ENCODE results near the gene F2. TPM values are rescaled to one million over a fixed set of nuclear protein-coding genes. Genes with fewer than 3 reads are reported as not detected.

The F2 gene
- total RNA-seq, 4 donors from 2014 or later = 0.41 to 0.48 TPM; not detected in 2

DNA sequence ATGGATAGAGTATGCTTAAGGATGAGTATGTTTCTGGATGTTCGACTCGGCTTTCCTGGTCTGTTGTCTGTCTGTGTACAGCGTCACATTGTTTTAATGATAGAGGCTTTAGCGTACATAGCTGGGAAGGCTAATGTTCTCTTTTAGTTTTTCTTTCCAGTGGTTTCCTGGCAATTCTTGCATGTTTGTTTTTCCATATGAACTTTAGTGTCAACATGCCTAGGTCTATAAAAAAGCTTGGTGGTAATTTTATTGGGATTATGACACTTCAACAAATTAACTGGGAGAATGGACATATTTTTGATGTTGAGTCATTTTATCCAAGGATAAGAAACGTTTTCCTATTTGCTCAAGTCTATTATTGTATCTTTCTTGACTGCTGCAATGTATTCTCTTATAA, 17.6 kb downstream of the F2 start:
- Histone ChIP-seq H3K4me3 (no peak overlapping the region), H3K4me1 (peaks cover 0 to 7% (median 0%) of the 10 kb centered on the region in 4 donors), H3K9me3 (no peaks in the 10 kb centered on the region), H3K36me3 (peaks cover 0 to 8% (median 0%) of the 10 kb centered on the region in 4 donors), H3K27me3 (no peaks in the 10 kb centered on the region), H3K27ac (no peak overlapping the region)
- 22 to 51% methylated on average over 5 of the region's 5 CpGs for WGBS, 2 donors (ENCODE audit: low coverage in 1 of 2)
- no peak for DNase-seq
- in situ Hi-C loops (cut with MboI; ENCODE audit: low pct_ligation_motif_present in 1 of 4, low pct_unique_long_range_greater_than_20kb in 1 of 4, low sequenced_read_pairs in 3 of 4) (no loop called here), intact Hi-C loops (cut with DNase I; ENCODE audit: low total_unique reads) (no loop called here)
- TF ChIP-seq POLR2AphosphoS5 (IDR thresholded peaks at IDR 0.05) (peak in 1 of 3 donors; percentile 27), POLR2A (IDR thresholded peaks at IDR 0.05) (no peak)

GRCh38 chr11:46737699-46738098, 18.7 kb downstream of the F2 start:
- in situ Hi-C loops (cut with MboI; ENCODE audit: low pct_ligation_motif_present in 1 of 4, low pct_unique_long_range_greater_than_20kb in 1 of 4, low sequenced_read_pairs in 3 of 4) (no loop called here), intact Hi-C loops (cut with DNase I; ENCODE audit: low total_unique reads) (no loop called here)
- no peak for TF ChIP-seq POLR2AphosphoS5 (IDR thresholded peaks at IDR 0.05)
- TF ChIP-seq CTCF (IDR thresholded peaks at IDR 0.05) = no peak
- TF ChIP-seq EP300 (IDR thresholded peaks at IDR 0.05; ENCODE audit: low read depth) = no peak
- TF ChIP-seq POLR2A (IDR thresholded peaks at IDR 0.05) = no peak
- Histone ChIP-seq H3K36me3 (peaks cover 0 to 14% (median 1%) of the 10 kb centered on the region in 4 donors), H3K27ac (no peak overlapping the region), H3K4me3 (no peak overlapping the region), H3K9me3 (no peaks in the 10 kb centered on the region), H3K4me1 (peaks cover 0 to 7% (median 0%) of the 10 kb centered on the region in 4 donors), H3K27me3 (no peaks in the 10 kb centered on the region)
- no peak for DNase-seq
- 93 to 95% methylated on average over 11 of the region's 11 CpGs for WGBS, 2 donors (ENCODE audit: low coverage in 1 of 2)

GRCh38 chr11:46738887-46739286, 19.9 kb downstream of the F2 start:
- in situ Hi-C loops (cut with MboI; ENCODE audit: low pct_ligation_motif_present in 1 of 4, low pct_unique_long_range_greater_than_20kb in 1 of 4, low sequenced_read_pairs in 3 of 4) = no loop called here
- TF ChIP-seq POLR2AphosphoS5 (IDR thresholded peaks at IDR 0.05) = no peak
- Histone ChIP-seq H3K36me3 (peaks cover 0 to 25% (median 7%) of the 10 kb centered on the region in 4 donors), H3K4me3 (no peak overlapping the region), H3K27me3 (no peaks in the 10 kb centered on the region), H3K4me1 (peaks cover 0 to 7% (median 0%) of the 10 kb centered on the region in 4 donors), H3K9me3 (no peaks in the 10 kb centered on the region), H3K27ac (no peak overlapping the region)
- intact Hi-C loops (cut with DNase I; ENCODE audit: low total_unique reads) = no loop called here
- WGBS, 2 donors (ENCODE audit: low coverage in 1 of 2) = 66% methylated on average over 6 of the region's 6 CpGs; no CpG with 5 or more reads in 1 of the 2 donors
- peak; percentile 22 for DNase-seq

- no peak for DNase-seq
- Histone ChIP-seq H3K27ac (no peak overlapping the region), H3K27me3 (no peaks in the 10 kb centered on the region), H3K4me3 (no peak overlapping the region), H3K4me1 (peaks cover 0 to 3% (median 0%) of the 10 kb centered on the region in 4 donors), H3K36me3 (peaks cover 0 to 44% (median 15%) of the 10 kb centered on the region in 4 donors), H3K9me3 (no peaks in the 10 kb centered on the region)
- in situ Hi-C loops (cut with MboI; ENCODE audit: low pct_ligation_motif_present in 1 of 4, low pct_unique_long_range_greater_than_20kb in 1 of 4, low sequenced_read_pairs in 3 of 4) (no loop called here), intact Hi-C loops (cut with DNase I; ENCODE audit: low total_unique reads) (no loop called here)
- TF ChIP-seq CTCF (IDR thresholded peaks at IDR 0.05) = no peak
- no peak for TF ChIP-seq POLR2AphosphoS5 (IDR thresholded peaks at IDR 0.05)
- no peak for TF ChIP-seq POLR2A (IDR thresholded peaks at IDR 0.05)
- TF ChIP-seq EP300 (IDR thresholded peaks at IDR 0.05; ENCODE audit: low read depth) = no peak
- WGBS, 2 donors (ENCODE audit: low coverage in 1 of 2) = 67 to 77% methylated on average over 7 to 12 of the region's 12 CpGs
These were observed 22.8 kb downstream of the F2 start for GRCh38 chr11:46741600-46742484.

DNA sequence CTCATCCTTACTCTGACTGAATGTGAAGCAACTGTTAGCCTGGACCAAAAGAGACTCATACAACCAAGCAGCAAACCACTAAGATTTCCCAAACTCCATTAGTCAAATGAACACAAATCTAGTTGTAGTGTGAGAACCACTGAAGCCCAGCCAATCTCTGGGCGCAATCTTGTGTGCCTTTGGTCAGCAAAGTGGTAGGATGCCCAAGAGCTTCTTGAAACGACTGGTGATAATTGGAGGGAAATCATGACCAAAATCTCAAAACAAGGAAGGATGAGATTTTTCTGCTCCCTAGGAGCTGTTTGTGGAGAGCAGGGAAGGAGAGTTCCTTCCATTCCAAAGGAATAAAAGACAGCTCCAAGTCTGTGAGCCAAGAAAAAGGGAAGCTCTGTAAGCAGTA, 24.0 kb downstream of the F2 start:
- in situ Hi-C loops (cut with MboI; ENCODE audit: low pct_ligation_motif_present in 1 of 4, low pct_unique_long_range_greater_than_20kb in 1 of 4, low sequenced_read_pairs in 3 of 4) (no loop called here), intact Hi-C loops (cut with DNase I; ENCODE audit: low total_unique reads) (no loop called here)
- TF ChIP-seq POLR2AphosphoS5 (IDR thresholded peaks at IDR 0.05) (no peak), POLR2A (IDR thresholded peaks at IDR 0.05) (no peak), CTCF (IDR thresholded peaks at IDR 0.05) (no peak), EP300 (IDR thresholded peaks at IDR 0.05; ENCODE audit: low read depth) (no peak)
- WGBS, 2 donors (ENCODE audit: low coverage in 1 of 2) = 83% methylated on average over 2 of the region's 2 CpGs; no CpG with 5 or more reads in 1 of the 2 donors
- no peaks in the 10 kb centered on the region for H3K4me1 ChIP-seq
- no peaks in the 10 kb centered on the region for H3K9me3 ChIP-seq
- no peaks in the 10 kb centered on the region for H3K27me3 ChIP-seq
- no peak overlapping the region for H3K4me3 ChIP-seq
- no peak for DNase-seq
- H3K36me3 ChIP-seq = peaks cover 0 to 56% (median 18%) of the 10 kb centered on the region in 4 donors
- peak overlapping the region in 1 of 4 donors; percentile 6 for H3K27ac ChIP-seq

Data from transverse colon (tissue), 4 donors.